Measurements from ENCODE around the gene C11orf91. TPM values are rescaled to one million over a fixed set of nuclear protein-coding genes. Genes with fewer than 3 reads are reported as not detected.

C11orf91 gene
- total and polyA plus RNA-seq, 4 donors: not detected

GRCh38 chr11:33649944-33650343, 50.7 kb downstream of the C11orf91 start:
- Histone ChIP-seq H3K9ac (ENCODE audit: low read depth in 1 of 2, low read length in 2 of 2) (no peak overlapping the region), H3K27ac (ENCODE audit: low read depth in 1 of 2, low read length in 2 of 2) (no peak overlapping the region), H3K4me1 (ENCODE audit: control insufficient read depth in 4 of 4, insufficient read depth in 4 of 4, low read length in 3 of 4) (no peaks in the 10 kb centered on the region), H3K4me3 (ENCODE audit: low read depth in 1 of 3, low read length in 3 of 3) (no peak overlapping the region), H3K36me3 (ENCODE audit: control insufficient read depth in 4 of 4, insufficient read depth in 3 of 4, low read depth in 1 of 4, low read length in 3 of 4) (no peaks in the 10 kb centered on the region), H3K9me3 (ENCODE audit: control insufficient read depth in 4 of 4, low read length in 3 of 4) (no peaks in the 10 kb centered on the region), H3K27me3 (ENCODE audit: control insufficient read depth in 4 of 4, insufficient read depth in 4 of 4, low read length in 3 of 4) (no peaks in the 10 kb centered on the region)
- TF ChIP-seq REST (IDR thresholded peaks at IDR 0.05): no peak
- no peak for TF ChIP-seq ATF3 (IDR thresholded peaks at IDR 0.05)
- no peak for TF ChIP-seq YY1 (IDR thresholded peaks at IDR 0.05)
- no peak for TF ChIP-seq HNF4A (conservative IDR thresholded peaks at IDR 0.05)
- TF ChIP-seq EGR1 (IDR thresholded peaks at IDR 0.05; ENCODE audit: low read depth in 2 of 2): no peak
- TF ChIP-seq CTCF (IDR thresholded peaks at IDR 0.05; ENCODE audit: low read depth, low read length, missing input control): no peak
- no peak for TF ChIP-seq GABPA (IDR thresholded peaks at IDR 0.05 in 1 of 2, conservative IDR thresholded peaks at IDR 0.05 in 1 of 2)
- TF ChIP-seq MAX (IDR thresholded peaks at IDR 0.05): no peak
- no peak for TF ChIP-seq TAF1 (conservative IDR thresholded peaks at IDR 0.05)
- TF ChIP-seq FOXA1 (IDR thresholded peaks at IDR 0.05): no peak
- TF ChIP-seq SP1 (IDR thresholded peaks at IDR 0.05): no peak
- TF ChIP-seq ZBTB33 (IDR thresholded peaks at IDR 0.05): no peak
- no peak for TF ChIP-seq JUND (IDR thresholded peaks at IDR 0.05)
- no peak for TF ChIP-seq RAD21 (IDR thresholded peaks at IDR 0.05)
- no peak for TF ChIP-seq NR2F2 (IDR thresholded peaks at IDR 0.05)
- no peak for TF ChIP-seq RXRA (IDR thresholded peaks at IDR 0.05)
- DNase-seq (ENCODE audit: low spot score): no peak
- WGBS: 86% methylated on average over 4 of the region's 4 CpGs

Other genes starting within 250 kb of the C11orf91 start
- gene CD59, start 35.6 kb upstream of the C11orf91 start, total RNA-seq: 10 to 100 TPM; 74.2 to 90.8 TPM
- gene CD59, start 35.6 kb upstream of the C11orf91 start, polyA plus RNA-seq: 100 to 1,000 TPM; 169 to 181 TPM
- 10 to 100 TPM; 20.7 to 36.4 TPM for gene FBXO3, start 73.7 kb upstream of the C11orf91 start, total RNA-seq
- 10 to 100 TPM; 12.2 to 17.0 TPM for gene FBXO3, start 73.7 kb upstream of the C11orf91 start, polyA plus RNA-seq
- 10 to 100 TPM in 1 of 2 donors, 1 to 10 TPM in 1; 5.9 to 81.9 TPM for gene LMO2, start 191.2 kb upstream of the C11orf91 start, total RNA-seq
- 1 to 10 TPM; 1.5 to 6.1 TPM for gene LMO2, start 191.2 kb upstream of the C11orf91 start, polyA plus RNA-seq

Data from liver (tissue), 9 donors.